HepG2 (cell line): ENCODE results near the gene PRSS8. TPM values are rescaled to one million over a fixed set of nuclear protein-coding genes. Genes with fewer than 3 reads are reported as not detected.

ENCODE experiments used
- CBX5 ChIP-seq: sonication (generic); formaldehyde crosslinking; IDR thresholded peaks from 2 replicates; pipeline ENCODE4 v1.4.0; 2020; ENCODE audit warnings: missing genetic modification reagents, borderline replicate concordance
- CSRNP1 ChIP-seq: sonication (generic); formaldehyde crosslinking; IDR thresholded peaks from 2 replicates; pipeline ENCODE4 v1.8.1; 2023; ENCODE audit warnings: mild to moderate bottlenecking, missing genetic modification reagents
- DRAP1 ChIP-seq: IDR thresholded peaks from 2 replicates; pipeline ENCODE4 v1.6.1; 2016; ENCODE audit warnings: missing genetic modification reagents, missing compliant biosample characterization
- HES4 ChIP-seq: sonication (generic); formaldehyde crosslinking; IDR thresholded peaks from 2 replicates; pipeline ENCODE4 v1.9.0; 2021; ENCODE audit warnings: mild to moderate bottlenecking, missing genetic modification reagents, borderline replicate concordance
- MAFF ChIP-seq: IDR thresholded peaks from 2 replicates; pipeline ENCODE4 v1.6.1; 2011; ENCODE audit warnings: low read depth, low read length, improper control_type of control experiment
- MEIS1 ChIP-seq: sonication (generic); formaldehyde crosslinking; IDR thresholded peaks from 2 replicates; pipeline ENCODE4 v1.9.0; 2021; ENCODE audit warnings: mild to moderate bottlenecking, missing genetic modification reagents, moderate library complexity, borderline replicate concordance
- POLR2AphosphoS5 ChIP-seq: IDR thresholded peaks from 2 replicates; pipeline ENCODE4 v1.6.1; 2012; ENCODE audit warnings: low read depth, low read length
- SKIL ChIP-seq: sonication (generic); formaldehyde crosslinking; IDR thresholded peaks from 2 replicates; pipeline ENCODE4 v1.8.0; 2022; ENCODE audit warnings: missing genetic modification reagents, mild to moderate bottlenecking, moderate library complexity, borderline replicate concordance
- WIZ ChIP-seq: sonication (generic); formaldehyde crosslinking; IDR thresholded peaks from 2 replicates; pipeline ENCODE4 v1.5.1; 2020; ENCODE audit warnings: mild to moderate bottlenecking, missing genetic modification reagents
- ZNF12 ChIP-seq: sonication (generic); formaldehyde crosslinking; IDR thresholded peaks from 2 replicates; pipeline ENCODE4 v1.5.0; 2020; ENCODE audit warnings: missing genetic modification reagents
- ZNF205 ChIP-seq: IDR thresholded peaks from 2 replicates; pipeline ENCODE4 v1.6.1; 2018; ENCODE audit warnings: missing biosample characterization, missing genetic modification reagents
- ZNF687 ChIP-seq: sonication (generic); formaldehyde crosslinking; IDR thresholded peaks from 2 replicates; pipeline ENCODE4 v1.5.1; 2020; ENCODE audit warnings: mild to moderate bottlenecking, missing genetic modification reagents, moderate library complexity
- ZNF766 ChIP-seq: sonication (generic); formaldehyde crosslinking; IDR thresholded peaks from 2 replicates; pipeline ENCODE4 v1.5.0; 2020; ENCODE audit warnings: missing genetic modification reagents, borderline replicate concordance
- polyA plus RNA-seq, 8 experiments: library from polyadenylated mRNA; depleted of rRNA in 3 of 8; stranded (reverse) in 7 of 8; unstranded in 1 of 8; fragments of >200 nt; fragmentation: Illumina TruSeq in 4 of 8; extraction: Trizol in 4 of 8; gene quantifications; 2 replicates each; pipeline versions ENCODE4 v1.2.1 to v1.2.3, GENCODE V29; 2011 to 2016; ENCODE audit warnings: low read depth in 4 of 8, missing spikeins in 1 of 8, mixed read lengths in 1 of 8; ENCODE audit not compliant: insufficient read depth in 1 of 8
- total RNA-seq, 5 experiments: library from RNA; depleted of rRNA; stranded (reverse); fragments of >200 nt; fragmentation: Illumina TruSeq; extraction: Trizol; gene quantifications; 2 replicates each; pipeline ENCODE4 v1.2.3, GENCODE V29; 2016; ENCODE audit warnings: low read depth in 1 of 5
- TF ChIP-seq, protein P1 (sequence below), 2 experiments: sonication (generic) in 1 of 2; formaldehyde crosslinking in 1 of 2; IDR thresholded peaks; 2 replicates each; pipeline versions ENCODE4 v1.6.1 to v1.9.0; 2014 to 2022; ENCODE audit warnings: antibody characterized with exemption in 1 of 2, borderline replicate concordance in 1 of 2, inconsistent platforms in 1 of 2, low read depth in 1 of 2, missing genetic modification reagents in 1 of 2

Gene PRSS8
- total and polyA plus RNA-seq, 2 of the 13 experiments (the other 11 are each of a cell fraction or from before 2014, with no cell fraction given): 2.6 to 7.2 TPM

GRCh38 chr16:31105677-31106213 is 29.8 kb downstream of the PRSS8 start (continued):
- TF ChIP-seq, protein P1, sequence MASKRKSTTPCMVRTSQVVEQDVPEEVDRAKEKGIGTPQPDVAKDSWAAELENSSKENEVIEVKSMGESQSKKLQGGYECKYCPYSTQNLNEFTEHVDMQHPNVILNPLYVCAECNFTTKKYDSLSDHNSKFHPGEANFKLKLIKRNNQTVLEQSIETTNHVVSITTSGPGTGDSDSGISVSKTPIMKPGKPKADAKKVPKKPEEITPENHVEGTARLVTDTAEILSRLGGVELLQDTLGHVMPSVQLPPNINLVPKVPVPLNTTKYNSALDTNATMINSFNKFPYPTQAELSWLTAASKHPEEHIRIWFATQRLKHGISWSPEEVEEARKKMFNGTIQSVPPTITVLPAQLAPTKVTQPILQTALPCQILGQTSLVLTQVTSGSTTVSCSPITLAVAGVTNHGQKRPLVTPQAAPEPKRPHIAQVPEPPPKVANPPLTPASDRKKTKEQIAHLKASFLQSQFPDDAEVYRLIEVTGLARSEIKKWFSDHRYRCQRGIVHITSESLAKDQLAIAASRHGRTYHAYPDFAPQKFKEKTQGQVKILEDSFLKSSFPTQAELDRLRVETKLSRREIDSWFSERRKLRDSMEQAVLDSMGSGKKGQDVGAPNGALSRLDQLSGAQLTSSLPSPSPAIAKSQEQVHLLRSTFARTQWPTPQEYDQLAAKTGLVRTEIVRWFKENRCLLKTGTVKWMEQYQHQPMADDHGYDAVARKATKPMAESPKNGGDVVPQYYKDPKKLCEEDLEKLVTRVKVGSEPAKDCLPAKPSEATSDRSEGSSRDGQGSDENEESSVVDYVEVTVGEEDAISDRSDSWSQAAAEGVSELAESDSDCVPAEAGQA (IDR thresholded peaks at IDR 0.05; ENCODE audit: low read depth): no peak
- TF ChIP-seq, protein P1 (CRISPR knock-in tag; IDR thresholded peaks at IDR 0.05; ENCODE audit: borderline replicate concordance): peak; percentile 88; the same call in 1 of the 2 replicates
- peak; percentile 98 for TF ChIP-seq ZNF687 (CRISPR knock-in tag)
- peak; percentile 96 for TF ChIP-seq ZNF205 (CRISPR knock-in tag)
- peak; percentile 60 for TF ChIP-seq POLR2AphosphoS5
- peak; percentile 76 for TF ChIP-seq DRAP1 (CRISPR knock-in tag)
- peak; percentile 97 for TF ChIP-seq SKIL
- TF ChIP-seq ZNF12 (CRISPR knock-in tag): peak; percentile 85
- TF ChIP-seq WIZ (CRISPR knock-in tag): peak; percentile 84
- peak; percentile 97 for TF ChIP-seq ZNF766 (CRISPR knock-in tag)
- peak; percentile 94 for TF ChIP-seq CBX5 (CRISPR knock-in tag)
- TF ChIP-seq MEIS1: peak; percentile 90; the same call in 1 of the 2 replicates
- peak; percentile 98 for TF ChIP-seq CSRNP1 (CRISPR knock-in tag)
- TF ChIP-seq HES4 (CRISPR knock-in tag): peak; percentile 96
- no peak for TF ChIP-seq MAFF
